HepG2 (cell line): Measurements from ENCODE around the gene REEP6. TPM values are rescaled to one million over a fixed set of nuclear protein-coding genes. Genes with fewer than 3 reads are reported as not detected.

ENCODE experiments used
- ATAD3A ChIP-seq: sonication (generic); formaldehyde crosslinking; IDR thresholded peaks from 2 replicates; pipeline ENCODE4 v1.4.0; 2020; ENCODE audit warnings: missing genetic modification reagents
- CBX5 ChIP-seq: sonication (generic); formaldehyde crosslinking; IDR thresholded peaks from 2 replicates; pipeline ENCODE4 v1.4.0; 2020; ENCODE audit warnings: missing genetic modification reagents, borderline replicate concordance
- EP300 ChIP-seq, 3 experiments: sonication (generic) in 1 of 3; formaldehyde crosslinking in 1 of 3; IDR thresholded peaks; 2 replicates each; pipeline versions ENCODE4 v1.5.1 to v1.6.1; 2011 to 2020; ENCODE audit warnings: low read depth in 2 of 3, low read length in 2 of 3, borderline replicate concordance in 1 of 3, improper control_type of control experiment in 1 of 3, mild to moderate bottlenecking in 1 of 3, missing genetic modification reagents in 1 of 3, moderate library complexity in 1 of 3
- IKZF1 ChIP-seq: fragments of 450-650 bp; IDR thresholded peaks from 2 replicates; pipeline ENCODE4 v1.7.1; 2016
- MBD4 ChIP-seq: IDR thresholded peaks from 2 replicates; pipeline ENCODE4 v1.6.1; 2012; ENCODE audit warnings: low read length, inconsistent platforms, borderline replicate concordance
- RARA ChIP-seq: IDR thresholded peaks from 2 replicates; pipeline ENCODE4 v1.6.1; 2016; ENCODE audit warnings: missing genetic modification reagents, missing compliant biosample characterization
- TBX2 ChIP-seq: sonication (generic); formaldehyde crosslinking; IDR thresholded peaks from 2 replicates; pipeline ENCODE4 v1.5.0; 2020; ENCODE audit warnings: missing genetic modification reagents, mild to moderate bottlenecking, borderline replicate concordance
- TCF12 ChIP-seq, 2 experiments: fragments of 450-650 bp in 1 of 2; sonication (generic) in 1 of 2; formaldehyde crosslinking in 1 of 2; IDR thresholded peaks; 2 replicates each; pipeline versions ENCODE4 v1.6.1 to v1.8.0; 2017 to 2022; ENCODE audit warnings: antibody characterized with exemption in 1 of 2, mild to moderate bottlenecking in 1 of 2, missing genetic modification reagents in 1 of 2, moderate library complexity in 1 of 2
- TFDP1 ChIP-seq: IDR thresholded peaks from 2 replicates; pipeline ENCODE4 v1.6.1; 2016; ENCODE audit warnings: missing compliant biosample characterization, missing genetic modification reagents, borderline replicate concordance
- ZGPAT ChIP-seq: IDR thresholded peaks from 2 replicates; pipeline ENCODE4 v1.6.1; 2016; ENCODE audit warnings: mild to moderate bottlenecking
- ZNF354B ChIP-seq: sonication (generic); formaldehyde crosslinking; IDR thresholded peaks from 2 replicates; pipeline ENCODE4 v1.8.0; 2022; ENCODE audit warnings: mild to moderate bottlenecking, missing genetic modification reagents
- ZNF451 ChIP-seq: sonication (generic); formaldehyde crosslinking; IDR thresholded peaks from 2 replicates; pipeline ENCODE4 v1.5.0; 2020; ENCODE audit warnings: mild to moderate bottlenecking, missing genetic modification reagents
- ZNF619 ChIP-seq: sonication (generic); formaldehyde crosslinking; IDR thresholded peaks from 2 replicates; pipeline ENCODE4 v1.4.0; 2020; ENCODE audit warnings: mild to moderate bottlenecking, missing genetic modification reagents
- ZNF713 ChIP-seq: sonication (generic); formaldehyde crosslinking; IDR thresholded peaks from 2 replicates; pipeline ENCODE4 v1.4.0; 2020; ENCODE audit warnings: mild to moderate bottlenecking, missing genetic modification reagents
- ZNF75D ChIP-seq: sonication (generic); formaldehyde crosslinking; IDR thresholded peaks from 2 replicates; pipeline ENCODE4 v1.8.1; 2023; ENCODE audit warnings: missing genetic modification reagents, mild to moderate bottlenecking, borderline replicate concordance
- ZNF761 ChIP-seq: sonication (generic); formaldehyde crosslinking; conservative IDR thresholded peaks from 2 replicates; pipeline ENCODE4 v1.4.0; 2020; ENCODE audit warnings: mild to moderate bottlenecking, missing genetic modification reagents
- ZNF768 ChIP-seq: sonication (generic); formaldehyde crosslinking; IDR thresholded peaks from 2 replicates; pipeline ENCODE4 v1.4.0; 2020; ENCODE audit warnings: missing genetic modification reagents
- ZNF83 ChIP-seq: sonication (generic); formaldehyde crosslinking; IDR thresholded peaks from 2 replicates; pipeline ENCODE4 v1.4.0; 2020; ENCODE audit warnings: missing genetic modification reagents, mild to moderate bottlenecking, borderline replicate concordance
- polyA plus RNA-seq, 8 experiments: library from polyadenylated mRNA; depleted of rRNA in 3 of 8; stranded (reverse) in 7 of 8; unstranded in 1 of 8; fragments of >200 nt; fragmentation: Illumina TruSeq in 4 of 8; extraction: Trizol in 4 of 8; gene quantifications; 2 replicates each; pipeline versions ENCODE4 v1.2.1 to v1.2.3, GENCODE V29; 2011 to 2016; ENCODE audit warnings: low read depth in 4 of 8, missing spikeins in 1 of 8, mixed read lengths in 1 of 8; ENCODE audit not compliant: insufficient read depth in 1 of 8
- total RNA-seq, 5 experiments: library from RNA; depleted of rRNA; stranded (reverse); fragments of >200 nt; fragmentation: Illumina TruSeq; extraction: Trizol; gene quantifications; 2 replicates each; pipeline ENCODE4 v1.2.3, GENCODE V29; 2016; ENCODE audit warnings: low read depth in 1 of 5
- TF ChIP-seq, protein P1 (sequence below): sonication (generic); formaldehyde crosslinking; IDR thresholded peaks from 2 replicates; pipeline ENCODE4 v1.4.0; 2020; ENCODE audit warnings: missing genetic modification reagents, borderline replicate concordance

Gene REEP6
- total and polyA plus RNA-seq, 2 of the 13 experiments (the other 11 are each of a cell fraction or from before 2014, with no cell fraction given) = 10.0 to 28.8 TPM

DNA sequence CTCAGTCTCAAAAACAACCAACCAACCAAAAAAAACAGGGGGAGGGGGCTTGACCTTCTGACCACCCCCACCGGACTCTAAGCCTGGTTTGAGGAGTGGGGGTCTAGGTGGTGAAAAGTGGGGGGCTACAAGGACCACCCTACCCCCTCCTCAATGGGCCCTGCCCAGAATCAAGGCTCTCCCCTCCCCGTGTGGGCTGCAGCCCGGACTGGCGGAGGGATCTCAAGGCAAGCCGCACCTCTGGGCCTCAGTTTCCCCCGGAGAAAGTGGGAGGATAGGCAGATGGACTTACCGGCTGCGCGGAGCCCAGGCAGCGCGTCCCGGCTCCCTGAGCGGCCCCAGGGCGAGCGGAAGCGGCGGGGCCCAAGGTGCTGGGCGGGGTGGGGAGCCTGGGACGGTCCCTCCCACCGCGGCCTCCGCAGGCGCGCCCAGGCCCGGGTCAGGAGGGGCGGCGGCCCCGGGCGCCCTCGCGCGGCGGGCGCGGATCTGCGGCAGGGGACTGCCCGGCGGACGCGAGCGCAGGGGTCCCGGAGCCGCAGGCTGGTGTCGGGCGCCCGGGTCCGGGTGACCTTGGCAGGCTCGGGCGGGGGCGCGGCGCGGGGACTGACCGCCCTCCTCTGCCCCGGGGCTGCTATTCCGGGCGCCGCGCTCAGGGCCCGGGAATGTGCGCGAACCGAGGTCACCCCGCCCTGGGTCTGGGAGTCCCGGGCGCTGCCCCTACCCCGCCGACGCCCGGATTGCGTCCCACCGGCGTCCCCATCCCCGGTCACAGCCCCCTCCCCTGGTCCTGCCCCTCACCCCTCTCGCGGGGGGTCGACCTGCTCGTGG, 21.9 kb downstream of the REEP6 start, which contains the start of gene ADAMTSL5 (continued):
- TF ChIP-seq TCF12 (IDR thresholded peaks at IDR 0.05) (no peak), TCF12 (CRISPR knock-in tag; IDR thresholded peaks at IDR 0.05) (no peak), EP300 (IDR thresholded peaks at IDR 0.05; ENCODE audit: low read depth in 2 of 2, low read length in 2 of 2) (no peak), EP300 (CRISPR knock-in tag; IDR thresholded peaks at IDR 0.05; ENCODE audit: borderline replicate concordance) (no peak), ZNF713 (CRISPR knock-in tag) (no peak), TFDP1 (CRISPR knock-in tag) (peak; percentile 33; the same call in 1 of the 2 replicates), ZGPAT (CRISPR knock-in tag) (no peak), ZNF354B (CRISPR knock-in tag) (no peak), ZNF619 (CRISPR knock-in tag) (no peak), CBX5 (CRISPR knock-in tag) (peak; percentile 59; the same call in 1 of the 2 replicates), RARA (CRISPR knock-in tag) (no peak; the same call in 1 of the 2 replicates), IKZF1 (no peak), MBD4 (no peak), ZNF75D (CRISPR knock-in tag) (no peak), ATAD3A (CRISPR knock-in tag) (no peak), TBX2 (CRISPR knock-in tag) (peak; percentile 45; the same call in 1 of the 2 replicates), ZNF761 (CRISPR knock-in tag) (0 out of 2 replicates have a peak, but pooled peaks have one; percentile 40), ZNF451 (CRISPR knock-in tag) (no peak), ZNF768 (CRISPR knock-in tag) (peak; percentile 83; the same call in 1 of the 2 replicates), ZNF83 (no peak)
- TF ChIP-seq, protein P1, sequence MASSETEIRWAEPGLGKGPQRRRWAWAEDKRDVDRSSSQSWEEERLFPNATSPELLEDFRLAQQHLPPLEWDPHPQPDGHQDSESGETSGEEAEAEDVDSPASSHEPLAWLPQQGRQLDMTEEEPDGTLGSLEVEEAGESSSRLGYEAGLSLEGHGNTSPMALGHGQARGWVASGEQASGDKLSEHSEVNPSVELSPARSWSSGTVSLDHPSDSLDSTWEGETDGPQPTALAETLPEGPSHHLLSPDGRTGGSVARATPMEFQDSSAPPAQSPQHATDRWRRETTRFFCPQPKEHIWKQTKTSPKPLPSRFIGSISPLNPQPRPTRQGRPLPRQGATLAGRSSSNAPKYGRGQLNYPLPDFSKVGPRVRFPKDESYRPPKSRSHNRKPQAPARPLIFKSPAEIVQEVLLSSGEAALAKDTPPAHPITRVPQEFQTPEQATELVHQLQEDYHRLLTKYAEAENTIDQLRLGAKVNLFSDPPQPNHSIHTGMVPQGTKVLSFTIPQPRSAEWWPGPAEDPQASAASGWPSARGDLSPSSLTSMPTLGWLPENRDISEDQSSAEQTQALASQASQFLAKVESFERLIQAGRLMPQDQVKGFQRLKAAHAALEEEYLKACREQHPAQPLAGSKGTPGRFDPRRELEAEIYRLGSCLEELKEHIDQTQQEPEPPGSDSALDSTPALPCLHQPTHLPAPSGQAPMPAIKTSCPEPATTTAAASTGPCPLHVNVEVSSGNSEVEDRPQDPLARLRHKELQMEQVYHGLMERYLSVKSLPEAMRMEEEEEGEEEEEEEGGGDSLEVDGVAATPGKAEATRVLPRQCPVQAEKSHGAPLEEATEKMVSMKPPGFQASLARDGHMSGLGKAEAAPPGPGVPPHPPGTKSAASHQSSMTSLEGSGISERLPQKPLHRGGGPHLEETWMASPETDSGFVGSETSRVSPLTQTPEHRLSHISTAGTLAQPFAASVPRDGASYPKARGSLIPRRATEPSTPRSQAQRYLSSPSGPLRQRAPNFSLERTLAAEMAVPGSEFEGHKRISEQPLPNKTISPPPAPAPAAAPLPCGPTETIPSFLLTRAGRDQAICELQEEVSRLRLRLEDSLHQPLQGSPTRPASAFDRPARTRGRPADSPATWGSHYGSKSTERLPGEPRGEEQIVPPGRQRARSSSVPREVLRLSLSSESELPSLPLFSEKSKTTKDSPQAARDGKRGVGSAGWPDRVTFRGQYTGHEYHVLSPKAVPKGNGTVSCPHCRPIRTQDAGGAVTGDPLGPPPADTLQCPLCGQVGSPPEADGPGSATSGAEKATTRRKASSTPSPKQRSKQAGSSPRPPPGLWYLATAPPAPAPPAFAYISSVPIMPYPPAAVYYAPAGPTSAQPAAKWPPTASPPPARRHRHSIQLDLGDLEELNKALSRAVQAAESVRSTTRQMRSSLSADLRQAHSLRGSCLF = no peak
